ENCODE results near the gene MAPKBP1. TPM values are rescaled to one million over a fixed set of nuclear protein-coding genes. Genes with fewer than 3 reads are reported as not detected.
A peak's percentile ranks its signal among the peaks of the same experiment; 100 is the strongest.

Gene MAPKBP1
- total and polyA plus RNA-seq, 2 of the 13 experiments (the other 11 are each of a cell fraction or from before 2014, with no cell fraction given): 3.0 to 7.3 TPM

DNA sequence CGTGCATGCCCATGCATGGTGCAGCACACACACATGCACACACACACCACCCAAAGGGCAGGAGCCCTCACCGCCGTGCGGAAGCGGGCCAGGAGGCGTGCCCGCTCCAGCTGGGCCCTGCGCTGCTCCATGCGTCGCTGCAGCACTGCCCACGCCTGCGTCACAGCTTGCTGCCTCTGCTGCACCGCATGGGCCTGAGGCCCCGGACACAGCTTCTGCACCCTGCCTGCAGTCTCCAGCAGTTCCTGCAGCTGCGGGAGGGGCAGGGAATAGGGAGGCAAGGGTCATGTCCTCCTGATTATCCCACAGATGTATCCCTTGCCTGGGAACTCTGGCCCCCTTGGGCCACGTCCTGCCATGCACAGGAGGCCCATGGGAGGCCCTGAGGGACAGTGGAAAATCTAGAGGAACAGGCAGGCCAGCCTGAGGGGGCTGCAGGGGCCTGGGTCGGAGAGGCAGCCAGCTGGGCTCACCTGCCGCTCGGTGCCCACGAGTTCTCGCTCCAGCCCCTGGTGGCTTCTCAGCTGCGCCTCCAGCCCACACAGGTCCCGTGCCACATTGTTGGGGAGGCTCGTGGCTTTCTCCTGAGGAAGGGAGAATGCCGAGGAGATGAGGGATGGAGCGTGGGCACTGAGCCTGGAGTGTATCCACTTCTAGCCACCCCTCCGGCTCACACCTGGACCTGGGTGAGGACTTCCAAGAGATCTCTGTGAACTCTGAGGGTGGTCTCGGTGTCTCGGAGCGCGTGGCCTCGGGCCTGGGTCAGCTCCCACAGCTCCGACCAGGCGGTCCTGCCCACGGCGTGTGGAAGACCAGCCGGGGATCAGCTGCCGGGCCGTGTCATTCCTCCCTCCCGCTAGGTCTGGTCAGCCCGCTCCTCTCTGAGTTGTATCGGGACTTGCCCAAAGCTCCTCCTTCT, 95.7 kb downstream of the MAPKBP1 start:
- H2AFZ ChIP-seq (ENCODE audit: low read length): no peak overlapping the region
- no peaks in the 10 kb centered on the region for H4K20me1 ChIP-seq (ENCODE audit: insufficient read depth, low read length)
- no peaks in the 10 kb centered on the region for H3K9me3 ChIP-seq (ENCODE audit: low read length)
- no peak overlapping the region for H3K27ac ChIP-seq (ENCODE audit: extremely low read length, insufficient read depth, low read length)
- ATAC-seq (no peak), DNase-seq (ENCODE audit: low spot score) (no peak), FAIRE-seq (no peak)
- H3K4me2 ChIP-seq (ENCODE audit: low read depth, low read length): no peak overlapping the region
- H3K9ac ChIP-seq (ENCODE audit: insufficient read depth, low read depth, low read length): no peak overlapping the region
- no TSS peak for BruUV-seq (replicated peaks)
- ChIA-PET CTCF (ENCODE audit: low intra/inter-chr PET ratio, low total read pairs) (no interaction called here), POLR2A (no interaction called here)
- in situ Hi-C loops (cut with HindIII; ENCODE audit: extremely low pct_ligation_motif_present, low pct_unique_long_range_greater_than_20kb): no loop called here
- no peak overlapping the region for H3K4me3 ChIP-seq (replicated peaks in 1 of 3; ENCODE audit: insufficient read depth in 1 of 3, low read depth in 2 of 3, low read length in 3 of 3)
- TF ChIP-seq, protein P1, sequence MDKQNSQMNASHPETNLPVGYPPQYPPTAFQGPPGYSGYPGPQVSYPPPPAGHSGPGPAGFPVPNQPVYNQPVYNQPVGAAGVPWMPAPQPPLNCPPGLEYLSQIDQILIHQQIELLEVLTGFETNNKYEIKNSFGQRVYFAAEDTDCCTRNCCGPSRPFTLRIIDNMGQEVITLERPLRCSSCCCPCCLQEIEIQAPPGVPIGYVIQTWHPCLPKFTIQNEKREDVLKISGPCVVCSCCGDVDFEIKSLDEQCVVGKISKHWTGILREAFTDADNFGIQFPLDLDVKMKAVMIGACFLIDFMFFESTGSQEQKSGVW (CRISPR knock-in tag; IDR thresholded peaks at IDR 0.05; ENCODE audit: borderline replicate concordance): 0 out of 2 replicates have a peak, but pooled peaks have one; percentile 20
- no peak for TF ChIP-seq ZFP90 (CRISPR knock-in tag; IDR thresholded peaks at IDR 0.05; ENCODE audit: borderline replicate concordance)
- H3K27me3 ChIP-seq (ENCODE audit: control insufficient read depth in 1 of 2, insufficient read depth in 2 of 2, low read length in 2 of 2): peaks cover 7 to 74% of the 10 kb centered on the region in 2 experiments; a peak in 4 of 5 replicates
- no peaks in the 10 kb centered on the region for H3K79me2 ChIP-seq (ENCODE audit: insufficient read depth, low read length)
- 47% methylated on average over 5 of the region's 42 CpGs for WGBS (ENCODE audit: low lambda C conversion rate)
- H3K36me3 ChIP-seq (replicated peaks in 1 of 2; ENCODE audit: control insufficient read depth in 1 of 2, insufficient read depth in 2 of 2, low read length in 2 of 2): no peaks in the 10 kb centered on the region
- H3K4me1 ChIP-seq (ENCODE audit: insufficient read depth, low read length): peaks cover 25% of the 10 kb centered on the region
- intact Hi-C loops (cut with micrococcal nuclease; ENCODE audit: unreplicated experiment): no loop called here

GRCh38 chr15:41870689-41871081, 96.4 kb downstream of the MAPKBP1 start:
- Histone ChIP-seq H3K79me2 (ENCODE audit: insufficient read depth, low read length) (no peaks in the 10 kb centered on the region), H4K20me1 (ENCODE audit: insufficient read depth, low read length) (no peaks in the 10 kb centered on the region), H2AFZ (ENCODE audit: low read length) (no peak overlapping the region), H3K4me2 (ENCODE audit: low read depth, low read length) (no peak overlapping the region), H3K9ac (ENCODE audit: insufficient read depth, low read depth, low read length) (no peak overlapping the region), H3K4me3 (replicated peaks in 1 of 3; ENCODE audit: insufficient read depth in 1 of 3, low read depth in 2 of 3, low read length in 3 of 3) (no peak overlapping the region), H3K4me1 (ENCODE audit: insufficient read depth, low read length) (peaks cover 20% of the 10 kb centered on the region), H3K36me3 (replicated peaks in 1 of 2; ENCODE audit: control insufficient read depth in 1 of 2, insufficient read depth in 2 of 2, low read length in 2 of 2) (no peaks in the 10 kb centered on the region), H3K9me3 (ENCODE audit: low read length) (no peaks in the 10 kb centered on the region), H3K27me3 (ENCODE audit: control insufficient read depth in 1 of 2, insufficient read depth in 2 of 2, low read length in 2 of 2) (peaks cover 11 to 80% of the 10 kb centered on the region in 2 experiments), H3K27ac (ENCODE audit: extremely low read length, insufficient read depth, low read length) (no peak overlapping the region)
- in situ Hi-C loops (cut with HindIII; ENCODE audit: extremely low pct_ligation_motif_present, low pct_unique_long_range_greater_than_20kb) (no loop called here), intact Hi-C loops (cut with micrococcal nuclease; ENCODE audit: unreplicated experiment) (no loop called here)
- DNase-seq (ENCODE audit: low spot score) (no peak), FAIRE-seq (no peak), ATAC-seq (no peak)
- 46% methylated on average over 7 of the region's 9 CpGs for WGBS (ENCODE audit: low lambda C conversion rate)
- ChIA-PET CTCF (ENCODE audit: low intra/inter-chr PET ratio, low total read pairs) (no interaction called here), POLR2A (no interaction called here)
- no TSS peak for BruUV-seq (replicated peaks)
- TF ChIP-seq, protein P2, sequence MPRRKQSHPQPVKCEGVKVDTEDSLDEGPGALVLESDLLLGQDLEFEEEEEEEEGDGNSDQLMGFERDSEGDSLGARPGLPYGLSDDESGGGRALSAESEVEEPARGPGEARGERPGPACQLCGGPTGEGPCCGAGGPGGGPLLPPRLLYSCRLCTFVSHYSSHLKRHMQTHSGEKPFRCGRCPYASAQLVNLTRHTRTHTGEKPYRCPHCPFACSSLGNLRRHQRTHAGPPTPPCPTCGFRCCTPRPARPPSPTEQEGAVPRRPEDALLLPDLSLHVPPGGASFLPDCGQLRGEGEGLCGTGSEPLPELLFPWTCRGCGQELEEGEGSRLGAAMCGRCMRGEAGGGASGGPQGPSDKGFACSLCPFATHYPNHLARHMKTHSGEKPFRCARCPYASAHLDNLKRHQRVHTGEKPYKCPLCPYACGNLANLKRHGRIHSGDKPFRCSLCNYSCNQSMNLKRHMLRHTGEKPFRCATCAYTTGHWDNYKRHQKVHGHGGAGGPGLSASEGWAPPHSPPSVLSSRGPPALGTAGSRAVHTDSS (CRISPR knock-in tag; conservative IDR thresholded peaks at IDR 0.05): no peak
- TF ChIP-seq PCBP2 (optimal IDR thresholded peaks at IDR 0.05; ENCODE audit: low read depth, low read length, poor library complexity, severe bottlenecking) (no peak), IRX3 (CRISPR knock-in tag; IDR thresholded peaks at IDR 0.05; ENCODE audit: borderline replicate concordance, low read depth) (no peak), FOSL1 (CRISPR knock-in tag; IDR thresholded peaks at IDR 0.05; ENCODE audit: borderline replicate concordance) (no peak), MBD4 (IDR thresholded peaks at IDR 0.05; ENCODE audit: borderline replicate concordance, low read length) (no peak)
- TF ChIP-seq, protein P3, sequence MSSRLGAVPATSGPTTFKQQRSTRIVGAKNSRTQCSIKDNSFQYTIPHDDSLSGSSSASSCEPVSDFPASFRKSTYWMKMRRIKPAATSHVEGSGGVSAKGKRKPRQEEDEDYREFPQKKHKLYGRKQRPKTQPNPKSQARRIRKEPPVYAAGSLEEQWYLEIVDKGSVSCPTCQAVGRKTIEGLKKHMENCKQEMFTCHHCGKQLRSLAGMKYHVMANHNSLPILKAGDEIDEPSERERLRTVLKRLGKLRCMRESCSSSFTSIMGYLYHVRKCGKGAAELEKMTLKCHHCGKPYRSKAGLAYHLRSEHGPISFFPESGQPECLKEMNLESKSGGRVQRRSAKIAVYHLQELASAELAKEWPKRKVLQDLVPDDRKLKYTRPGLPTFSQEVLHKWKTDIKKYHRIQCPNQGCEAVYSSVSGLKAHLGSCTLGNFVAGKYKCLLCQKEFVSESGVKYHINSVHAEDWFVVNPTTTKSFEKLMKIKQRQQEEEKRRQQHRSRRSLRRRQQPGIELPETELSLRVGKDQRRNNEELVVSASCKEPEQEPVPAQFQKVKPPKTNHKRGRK (CRISPR knock-in tag; IDR thresholded peaks at IDR 0.05): no peak
